Coronary artery (tissue), 2 donors: ENCODE measurements around the gene MRPS9.
A peak's percentile ranks its signal among the peaks of the same experiment; 100 is the strongest.

ENCODE experiments used
- DNase-seq: peaks from one replicate; pipeline ENCODE4 v3.0.0-alpha.2; 2017; ENCODE audit warnings: low spot score
- H3K27ac ChIP-seq, 2 donors: fragments of 200-600 bp; sonication (generic); one replicate each; pipeline ENCODE4 v1.5.1; 2016 to 2019
- H3K4me3 ChIP-seq: fragments of 200-600 bp; sonication (generic); 2 replicates; pipeline ENCODE4 v1.5.1; 2016; ENCODE audit warnings: mild to moderate bottlenecking, moderate library complexity
- CTCF ChIP-seq: fragments of 200-600 bp; sonication (generic); IDR thresholded peaks from one replicate; pipeline ENCODE4 v1.5.1; 2019; ENCODE audit warnings: antibody characterized with exemption

MRPS9 gene

GRCh38 chr2:105076121-105076520, 38.3 kb downstream of the MRPS9 start:
- no peak overlapping the region for H3K4me3 ChIP-seq
- no peak overlapping the region for H3K27ac ChIP-seq
- TF ChIP-seq CTCF = no peak
- DNase-seq = no peak

GRCh38 chr2:105078906-105079495, 41.1 kb downstream of the MRPS9 start:
- no peak for TF ChIP-seq CTCF
- H3K27ac ChIP-seq = no peak overlapping the region
- DNase-seq = no peak
- no peak overlapping the region for H3K4me3 ChIP-seq

DNA sequence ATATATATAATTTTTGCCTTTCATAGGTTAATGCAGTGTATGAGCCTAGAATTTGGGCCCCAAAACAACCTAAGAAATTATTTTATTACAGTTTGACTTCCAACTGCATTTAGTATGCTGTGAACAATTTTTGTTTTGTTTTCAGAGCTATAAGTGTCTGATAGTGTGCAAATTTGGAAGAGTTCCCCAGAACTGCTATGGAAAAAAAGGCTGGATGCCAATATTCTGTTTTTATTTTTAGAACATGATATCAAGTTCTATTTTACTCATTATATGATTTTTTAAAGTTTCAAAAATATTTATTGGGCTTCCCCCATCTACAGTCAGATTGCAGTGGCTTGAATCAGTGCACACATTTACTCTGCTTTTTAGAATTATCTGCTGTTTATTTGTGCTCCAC, 42.6 kb downstream of the MRPS9 start:
- TF ChIP-seq CTCF = no peak
- H3K27ac ChIP-seq = no peak overlapping the region
- no peak for DNase-seq
- no peak overlapping the region for H3K4me3 ChIP-seq

DNA sequence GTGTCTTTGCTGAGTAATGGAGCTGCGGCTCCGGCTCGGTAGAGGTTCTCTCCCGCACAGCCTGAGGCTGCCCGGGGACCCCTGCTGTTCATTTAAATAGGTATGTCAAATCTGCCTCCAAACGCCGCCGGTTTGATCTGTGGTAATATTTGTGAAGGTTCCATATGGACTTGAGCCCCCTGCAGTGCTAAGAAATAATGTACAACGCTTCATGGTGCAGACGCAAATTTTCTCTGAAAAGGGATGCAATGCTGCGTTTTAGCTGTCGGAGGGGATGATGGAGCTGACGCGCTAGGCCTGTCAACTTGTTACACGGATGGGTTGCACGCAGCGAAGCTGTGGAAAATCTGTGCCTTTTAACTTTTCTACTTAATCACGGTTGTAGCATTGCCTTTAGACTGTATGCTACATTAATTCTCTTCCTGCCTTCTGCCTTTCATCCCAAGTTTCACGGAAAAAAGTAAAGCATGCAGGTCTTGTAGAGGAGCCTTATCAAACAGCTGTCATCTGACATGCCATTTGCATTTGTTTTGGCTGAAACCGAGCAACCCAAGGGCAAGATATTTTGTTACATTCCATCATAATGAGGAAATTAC, 43.2 kb downstream of the MRPS9 start:
- no peak for DNase-seq
- no peak for TF ChIP-seq CTCF
- Histone ChIP-seq H3K4me3 (peak overlapping the region; percentile 49), H3K27ac (no peak overlapping the region)

DNA sequence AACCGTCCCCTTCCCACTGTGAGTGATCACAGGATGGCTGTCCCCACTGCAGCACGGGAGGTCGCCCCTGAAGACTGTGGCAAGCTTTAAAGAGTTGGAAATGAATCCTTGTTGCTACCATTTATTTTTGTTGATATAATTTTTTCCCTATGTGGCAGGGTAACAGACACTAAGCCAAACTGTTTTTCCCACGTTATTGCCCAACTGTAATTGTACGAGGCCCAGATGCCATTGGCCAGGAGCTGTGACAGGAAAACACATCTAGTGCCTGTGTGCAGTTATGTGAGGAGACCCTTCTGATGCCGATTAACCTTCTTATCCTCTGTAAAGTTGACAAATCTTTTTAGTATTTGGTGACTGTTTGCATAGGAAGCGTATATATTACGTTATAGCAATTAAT, 44.2 kb downstream of the MRPS9 start:
- no peak for TF ChIP-seq CTCF
- DNase-seq = no peak
- H3K27ac ChIP-seq = no peak overlapping the region
- H3K4me3 ChIP-seq = no peak overlapping the region

GRCh38 chr2:105085525-105085924, 47.7 kb downstream of the MRPS9 start:
- DNase-seq = no peak
- no peak for TF ChIP-seq CTCF

GRCh38 chr2:105087273-105087672, 49.4 kb downstream of the MRPS9 start:
- DNase-seq = no peak
- no peak for TF ChIP-seq CTCF
- no peak overlapping the region for H3K4me3 ChIP-seq
- H3K27ac ChIP-seq = no peak overlapping the region

More at GRCh38 chr2:105085525-105085924, 47.7 kb downstream of the MRPS9 start:
- H3K4me3 ChIP-seq = no peak overlapping the region
- H3K27ac ChIP-seq = no peak overlapping the region
